Measurements from ENCODE around the gene MKRN2OS.

Gene MKRN2OS, protein sequence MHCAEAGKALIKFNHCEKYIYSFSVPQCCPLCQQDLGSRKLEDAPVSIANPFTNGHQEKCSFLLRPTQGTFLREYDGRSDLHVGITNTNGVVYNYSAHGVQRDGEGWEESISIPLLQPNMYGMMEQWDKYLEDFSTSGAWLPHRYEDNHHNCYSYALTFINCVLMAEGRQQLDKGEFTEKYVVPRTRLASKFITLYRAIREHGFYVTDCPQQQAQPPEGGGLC

DNA sequence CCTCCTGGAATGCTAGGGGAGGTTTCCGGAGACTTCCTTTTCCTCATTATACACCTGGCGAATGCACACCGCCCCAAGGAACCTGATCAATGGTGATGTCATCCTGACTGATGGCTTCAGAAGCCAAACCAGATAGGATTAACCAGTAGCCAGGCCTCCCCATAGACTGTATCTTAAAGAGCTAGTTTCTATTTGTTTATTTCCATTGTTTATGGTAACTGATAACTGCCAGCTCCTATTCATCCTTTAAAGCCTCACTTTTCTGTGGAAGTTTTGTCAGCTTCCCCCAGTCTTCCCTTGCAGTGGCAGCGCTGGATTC lies at the start of gene MKRN2OS:
Gene MKRN2OS, minus strand, starts transcription at position 27 of the 319 bp plus-strand sequence. CDS start 35 bp downstream, outside the sequence.
- ATAC-seq = no peak
- no peak for DNase-seq

DNA sequence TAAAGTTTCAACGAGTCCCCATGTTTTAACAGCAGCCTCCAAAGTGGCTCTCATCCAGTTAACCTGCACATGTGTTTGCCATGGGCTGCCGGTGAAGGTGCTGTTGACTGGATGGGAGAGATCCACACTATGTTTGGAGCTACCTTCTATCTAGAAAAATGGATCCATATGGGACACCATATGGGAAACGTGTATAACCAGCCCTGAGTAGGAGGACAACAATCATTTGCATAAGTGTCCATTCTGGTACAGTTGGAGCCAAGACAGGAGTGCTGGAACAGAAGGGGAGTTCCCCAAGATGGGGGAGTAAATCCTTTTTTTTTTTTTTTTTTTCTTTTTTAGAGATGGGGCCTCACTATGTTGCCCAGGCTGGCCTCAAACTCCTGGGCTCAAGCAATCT lies 48.2 kb upstream of the MKRN2OS start:
- no peak for ATAC-seq
- DNase-seq = no peak

DNA sequence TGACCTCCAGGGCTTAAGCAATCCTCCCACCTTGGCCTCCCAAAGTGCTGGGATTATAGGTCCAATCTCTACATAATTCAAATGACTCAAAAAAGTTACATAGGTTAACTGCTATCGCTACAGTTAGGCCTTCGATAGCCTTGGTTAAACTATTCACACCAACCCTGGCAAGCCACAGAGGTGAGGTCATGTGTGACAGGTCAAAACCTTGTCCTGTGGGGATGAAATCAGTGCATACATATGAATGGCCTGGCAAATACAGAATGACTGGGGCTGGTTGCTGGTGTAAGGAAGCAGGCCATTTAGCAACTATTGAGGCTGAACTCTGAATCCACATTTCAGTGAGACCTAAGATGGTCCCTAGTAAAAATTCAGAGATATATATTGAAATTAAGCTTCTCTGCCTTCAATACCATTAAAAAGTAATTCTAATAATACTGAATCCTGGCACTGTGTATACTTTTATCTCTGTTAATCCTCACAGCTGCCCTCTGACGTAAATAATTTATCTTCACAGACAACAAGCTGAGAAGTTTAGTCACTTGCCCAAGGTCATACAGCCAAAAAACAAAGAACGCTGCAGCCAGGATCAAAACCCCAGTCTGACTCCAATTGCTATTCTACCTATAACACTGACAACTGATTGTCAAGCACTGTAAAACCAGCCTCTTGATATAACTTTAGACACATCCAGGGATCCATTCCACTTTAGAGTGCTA lies 46.9 kb upstream of the MKRN2OS start:
- ATAC-seq (no peak), DNase-seq (no peak)

DNA sequence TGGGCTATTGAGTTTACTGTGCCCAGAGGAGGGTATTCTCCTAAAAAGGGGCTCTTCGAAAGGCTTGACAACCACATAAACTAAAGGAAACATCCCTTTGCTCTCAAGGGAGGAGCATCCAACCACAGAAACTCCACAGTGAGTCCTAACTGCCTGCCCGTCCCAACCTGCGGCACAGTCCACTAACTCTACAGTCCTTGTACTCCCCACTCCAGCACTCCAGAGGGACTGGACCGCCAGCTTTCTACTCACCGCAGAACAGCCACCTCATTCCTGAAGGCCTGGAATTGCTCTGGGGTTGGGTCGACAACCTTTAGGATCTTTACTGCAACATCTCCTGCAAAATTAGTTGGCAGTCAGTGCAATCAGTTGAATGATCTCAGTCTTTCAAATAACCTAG lies 46.2 kb upstream of the MKRN2OS start:
- DNase-seq = no peak
- no peak for ATAC-seq

DNA sequence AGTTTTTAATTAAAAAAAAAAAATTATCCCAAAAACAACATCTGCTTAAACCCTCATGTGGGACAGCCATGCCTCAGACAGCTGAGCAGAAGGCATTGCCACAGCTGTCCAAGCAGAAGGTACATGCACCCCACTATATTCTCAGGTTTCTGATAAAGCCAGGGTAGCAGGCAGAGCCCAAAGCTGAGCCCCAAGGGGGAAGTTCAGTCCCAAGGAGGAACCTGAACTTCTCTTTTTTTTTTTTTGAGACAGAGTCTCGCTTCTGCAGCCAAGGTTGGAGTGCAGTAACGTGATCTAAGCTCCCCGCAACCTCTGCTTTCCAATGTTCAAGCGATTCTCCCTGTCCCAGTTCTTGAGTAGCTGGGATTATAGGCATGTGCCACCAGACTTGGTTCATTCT lies 44.8 kb upstream of the MKRN2OS start:
- DNase-seq (no peak), ATAC-seq (no peak)

DNA sequence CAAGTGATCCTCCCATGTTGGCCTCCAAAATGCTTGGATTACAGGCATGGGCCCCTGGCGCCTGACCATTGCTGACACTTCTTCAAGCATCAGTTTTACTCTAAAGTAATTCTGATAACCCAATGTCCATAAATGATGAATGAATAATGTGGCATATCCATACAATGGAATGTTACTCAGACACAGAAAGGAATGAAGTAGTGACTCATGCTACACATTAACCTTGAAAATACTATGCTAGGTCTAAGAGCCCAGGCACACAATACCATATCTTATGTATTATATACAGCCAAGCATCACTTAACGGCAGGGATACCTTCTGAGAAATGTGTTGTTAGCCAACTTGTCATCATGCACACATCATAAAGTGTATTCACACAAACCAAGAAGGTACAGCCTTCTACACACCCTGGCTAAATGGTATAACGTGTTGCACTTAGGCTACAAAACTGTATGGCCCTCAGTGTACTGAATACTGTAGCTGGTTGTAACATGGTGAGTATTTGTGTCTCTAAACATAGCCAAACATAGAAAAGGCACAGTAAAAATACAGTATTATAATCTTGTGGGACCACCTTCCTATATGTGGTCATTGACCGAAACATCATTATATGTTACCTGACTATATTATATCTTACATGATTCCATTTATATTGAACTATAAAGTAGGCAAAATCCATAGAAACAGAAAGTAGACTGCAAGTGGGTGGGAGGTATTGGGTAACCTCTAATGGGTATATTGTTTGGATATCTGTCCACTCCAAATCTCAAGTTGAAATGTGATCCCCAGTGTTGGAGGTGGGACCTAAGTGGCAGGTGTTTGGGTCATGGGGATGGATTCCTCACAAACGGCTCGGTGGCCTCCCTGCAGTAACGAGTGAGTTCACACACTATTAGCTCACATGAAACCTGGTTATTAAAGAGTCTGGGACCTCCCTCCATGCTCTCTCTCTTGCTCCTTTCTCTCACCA lies 43.0 kb upstream of the MKRN2OS start:
- DNase-seq (no peak), ATAC-seq (no peak)

DNA sequence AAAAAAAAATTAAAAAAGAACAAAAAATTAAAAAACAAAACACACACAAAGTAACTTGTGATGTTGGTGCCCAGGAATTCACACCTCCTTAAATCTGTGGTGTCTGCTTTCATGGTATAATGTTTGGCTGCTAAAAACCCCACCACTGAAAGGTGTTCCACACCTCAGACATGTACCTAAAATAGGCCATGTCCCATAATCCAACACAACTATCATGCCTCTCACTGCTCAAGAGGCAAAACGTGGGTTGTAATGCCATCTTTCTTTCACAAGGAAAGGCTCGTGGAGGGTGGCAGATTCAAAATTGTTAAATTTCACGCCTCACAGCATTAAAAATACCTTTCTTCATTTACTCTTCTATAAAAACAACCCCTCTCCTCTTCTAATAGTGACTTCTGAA lies 41.1 kb upstream of the MKRN2OS start:
- ATAC-seq (no peak), DNase-seq (no peak)

DNA sequence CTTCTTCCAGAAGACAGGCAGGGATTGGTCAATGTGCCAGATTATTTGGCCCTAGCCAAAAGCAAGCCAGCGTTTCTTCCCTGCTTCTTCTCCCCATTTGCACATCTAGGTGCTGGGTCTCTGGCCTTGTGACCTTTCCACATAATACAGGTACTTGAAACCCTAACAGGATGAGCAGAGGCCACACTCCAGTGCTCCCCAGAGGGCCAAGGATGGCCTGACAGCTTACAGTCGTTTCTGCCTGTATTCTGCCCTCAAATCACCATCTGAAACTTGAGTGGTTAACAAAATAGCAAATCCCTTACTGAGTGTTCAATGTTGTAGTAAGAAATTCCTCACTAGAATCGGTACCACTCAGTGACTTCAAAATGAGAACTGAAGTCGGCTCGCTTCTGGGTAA lies 40.7 kb upstream of the MKRN2OS start:
- ATAC-seq (peak; percentile 10), DNase-seq (no peak)

DNA sequence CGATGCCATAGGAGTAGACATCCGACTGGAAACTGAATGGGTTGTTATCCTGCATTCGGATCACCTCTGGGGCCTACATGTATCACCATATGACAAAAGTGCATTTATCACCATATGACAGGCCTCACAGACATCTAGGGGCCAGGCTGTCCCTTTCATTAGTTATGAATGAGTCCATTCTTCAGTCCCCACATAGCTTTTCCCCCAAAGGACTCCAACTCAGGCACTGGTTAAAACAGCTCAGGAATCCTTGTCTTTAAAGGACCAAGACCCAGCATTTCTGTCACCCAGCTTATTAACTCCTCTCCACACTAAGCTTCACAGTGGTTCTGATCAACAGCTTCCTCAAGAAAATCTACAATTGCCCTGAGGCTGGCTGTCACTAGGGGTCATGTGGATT lies 39.9 kb upstream of the MKRN2OS start:
- ATAC-seq = no peak

DNA sequence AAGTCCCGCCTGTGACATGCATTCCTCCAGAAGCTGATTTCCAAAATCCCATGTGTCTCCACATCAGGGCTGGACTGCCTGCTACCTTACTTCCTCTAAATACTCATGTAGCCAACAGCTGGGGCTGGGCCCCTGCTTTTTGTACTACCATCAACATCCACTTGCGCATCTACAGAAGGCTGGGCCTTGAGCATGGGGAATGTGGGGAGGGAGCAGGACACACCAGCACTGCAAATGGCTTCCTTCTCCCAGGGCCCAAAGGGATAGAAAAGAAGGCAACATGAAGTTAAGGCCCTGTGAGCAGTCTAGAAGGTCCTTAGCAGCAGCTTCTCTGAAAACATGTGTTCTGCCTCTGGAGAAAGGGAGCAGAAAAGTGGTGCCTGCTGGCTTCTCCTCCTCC lies 38.8 kb upstream of the MKRN2OS start:
- DNase-seq (no peak), ATAC-seq (no peak)

More for the DNA sequence above, 39.9 kb upstream of the MKRN2OS start:
- DNase-seq = no peak

DNA sequence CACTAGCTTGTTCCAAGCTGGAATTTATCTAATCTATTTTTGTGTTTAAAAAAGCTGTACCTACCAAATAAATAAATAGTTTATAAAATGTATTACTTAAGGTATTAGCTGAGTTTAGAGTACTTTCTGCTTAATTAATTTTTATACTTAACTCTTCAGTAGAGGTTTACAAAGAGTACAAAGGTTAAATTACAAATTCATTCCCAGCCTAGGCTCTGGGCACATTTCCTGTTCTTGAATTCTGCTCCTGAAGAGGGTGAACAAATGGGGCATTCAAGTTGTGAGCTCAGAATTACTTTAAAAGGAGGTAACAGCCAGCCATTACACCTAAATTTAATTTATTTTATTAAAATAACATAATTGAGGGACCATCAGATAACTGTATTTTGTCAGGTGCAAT lies 38.0 kb upstream of the MKRN2OS start:
- no peak for DNase-seq
- no peak for ATAC-seq

DNA sequence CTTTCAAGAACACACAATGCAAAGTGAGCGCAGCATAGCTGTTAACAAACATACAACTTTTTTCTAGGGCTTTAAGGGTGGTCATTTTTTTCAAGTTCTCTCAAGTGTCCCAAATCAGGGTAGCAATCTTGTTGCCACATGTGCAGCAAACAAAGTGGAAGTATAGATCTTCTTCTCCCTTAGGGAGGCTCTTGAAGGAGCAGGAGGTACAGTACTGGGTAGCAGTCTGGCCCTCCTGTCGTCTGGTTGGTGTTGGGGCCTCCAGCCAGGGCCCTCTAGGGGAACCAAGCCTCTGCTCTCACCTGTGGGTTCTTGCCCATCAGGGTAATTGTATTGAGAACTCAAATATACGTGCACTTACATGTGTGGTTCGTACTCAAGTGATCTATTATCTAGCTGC lies 37.4 kb upstream of the MKRN2OS start:
- DNase-seq (no peak), ATAC-seq (no peak)

DNA sequence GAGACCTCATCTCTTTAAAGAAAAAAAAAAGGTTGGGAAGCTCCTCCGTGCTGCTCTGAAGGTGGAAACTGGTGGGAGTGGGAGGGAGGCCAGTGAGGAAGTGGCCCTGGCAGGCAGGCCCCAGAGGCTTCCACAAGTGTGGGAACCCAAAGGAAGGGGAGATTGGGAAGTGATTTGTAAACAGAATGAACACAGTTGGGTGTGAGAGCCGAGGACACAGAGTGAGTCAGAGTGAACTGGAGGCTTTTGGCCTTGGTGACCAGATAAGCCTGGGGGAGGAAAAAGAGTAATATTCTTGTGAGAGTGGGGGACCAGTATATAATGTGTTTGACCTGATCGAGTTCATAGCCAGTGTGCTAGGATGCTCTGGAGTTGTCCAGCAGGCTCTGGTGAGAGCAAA lies 34.6 kb upstream of the MKRN2OS start:
- ATAC-seq = no peak
- no peak for DNase-seq

DNA sequence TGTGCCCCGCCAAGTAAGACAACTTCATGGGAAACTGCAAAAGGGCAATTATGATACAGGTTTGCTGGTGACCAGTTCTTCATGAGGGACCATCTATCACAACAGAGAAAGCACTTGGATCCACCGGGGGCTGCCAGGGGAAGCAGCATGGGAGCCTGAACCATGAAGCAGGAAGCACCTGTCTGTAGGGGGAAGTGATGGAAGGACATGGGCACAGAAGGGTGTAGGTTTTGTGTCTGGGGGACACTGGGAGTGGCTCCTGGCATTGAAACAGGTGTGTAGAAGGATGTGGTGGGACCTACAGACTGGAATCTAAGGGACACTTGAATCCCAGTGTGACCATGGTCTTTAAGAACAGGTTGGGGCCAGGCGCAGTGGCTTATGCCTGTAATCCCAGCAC lies 34.2 kb upstream of the MKRN2OS start:
- DNase-seq = no peak

DNA sequence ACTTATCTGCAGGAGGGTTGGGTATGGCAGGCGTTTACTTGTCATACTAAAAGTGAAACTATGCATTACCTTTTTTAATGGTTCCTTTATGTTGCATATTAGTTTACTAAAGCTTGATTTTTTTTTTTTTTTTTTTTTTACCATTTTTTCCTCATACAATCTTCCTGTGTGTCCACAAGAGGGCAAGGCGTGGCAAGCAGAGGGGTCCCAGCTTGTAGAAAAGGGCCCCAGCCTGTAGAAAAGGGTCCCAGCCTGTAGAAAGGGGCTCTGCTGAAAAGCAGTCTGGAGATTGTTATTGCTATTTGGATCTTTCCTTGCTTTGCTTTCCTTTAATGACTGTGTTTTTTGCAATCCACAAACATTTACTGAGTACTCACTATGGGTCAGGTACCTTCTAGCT lies 33.4 kb upstream of the MKRN2OS start:
- ATAC-seq = no peak
- DNase-seq = no peak

More for the DNA sequence above, 34.2 kb upstream of the MKRN2OS start:
- no peak for ATAC-seq

DNA sequence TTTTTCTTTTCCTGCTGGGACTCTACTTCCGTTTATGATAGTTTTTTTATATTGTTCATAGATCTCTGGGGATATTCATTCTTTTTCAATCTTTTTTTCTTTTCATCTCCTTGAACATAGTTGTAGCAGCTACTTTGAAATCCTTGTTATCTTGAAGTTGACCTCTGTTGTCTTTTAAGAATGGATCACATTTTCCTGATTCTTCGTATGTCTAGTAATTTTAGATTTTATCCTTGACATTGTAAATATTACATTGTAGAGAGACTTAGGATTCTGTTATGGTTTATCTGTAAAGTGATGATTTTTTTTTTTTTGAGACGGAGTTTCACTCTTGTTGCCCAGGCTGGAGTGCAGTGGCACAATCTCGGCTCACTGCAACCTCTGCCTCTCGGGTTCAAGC lies 32.1 kb upstream of the MKRN2OS start:
- DNase-seq = no peak
- no peak for ATAC-seq

DNA sequence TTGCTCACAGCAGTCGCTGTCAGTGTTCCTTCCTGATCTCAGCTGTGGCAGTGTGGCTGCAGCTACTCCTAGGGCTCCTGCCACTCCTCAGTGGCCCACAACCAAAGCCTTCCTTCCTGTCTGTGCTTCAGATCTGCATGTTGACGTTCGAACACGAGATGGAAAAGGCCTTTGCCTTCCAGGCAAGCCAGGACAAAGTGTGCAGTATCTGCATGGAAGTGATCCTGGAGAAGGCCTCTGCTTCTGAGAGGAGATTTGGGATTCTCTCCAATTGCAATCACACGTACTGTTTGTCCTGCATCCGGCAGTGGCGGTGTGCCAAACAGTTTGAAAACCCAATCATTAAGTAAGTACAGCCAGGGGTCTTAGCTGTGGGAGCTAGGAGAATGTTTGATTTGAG lies 29.4 kb upstream of the MKRN2OS start:
- DNase-seq = no peak
- ATAC-seq = no peak

DNA sequence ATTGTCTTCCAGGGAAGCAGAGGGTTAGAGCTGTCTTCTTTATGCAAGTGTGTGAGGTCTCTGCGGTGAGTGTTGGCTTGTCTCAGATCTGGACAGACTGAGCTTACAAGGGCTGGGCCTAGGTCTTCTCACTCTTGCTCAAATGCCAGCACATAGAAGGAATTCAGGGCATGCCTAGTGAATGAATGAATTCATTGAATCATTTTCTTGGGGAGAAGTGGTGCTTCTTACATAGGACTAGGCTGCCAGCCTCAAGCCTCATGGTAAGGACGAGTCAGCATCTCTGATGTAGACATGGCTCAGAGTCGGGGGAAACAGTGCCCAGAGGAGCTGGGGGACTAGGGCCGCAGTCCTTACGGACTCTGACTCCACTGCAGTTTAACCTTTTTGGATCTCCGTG lies 28.8 kb upstream of the MKRN2OS start:
- no peak for DNase-seq
- no peak for ATAC-seq

DNA sequence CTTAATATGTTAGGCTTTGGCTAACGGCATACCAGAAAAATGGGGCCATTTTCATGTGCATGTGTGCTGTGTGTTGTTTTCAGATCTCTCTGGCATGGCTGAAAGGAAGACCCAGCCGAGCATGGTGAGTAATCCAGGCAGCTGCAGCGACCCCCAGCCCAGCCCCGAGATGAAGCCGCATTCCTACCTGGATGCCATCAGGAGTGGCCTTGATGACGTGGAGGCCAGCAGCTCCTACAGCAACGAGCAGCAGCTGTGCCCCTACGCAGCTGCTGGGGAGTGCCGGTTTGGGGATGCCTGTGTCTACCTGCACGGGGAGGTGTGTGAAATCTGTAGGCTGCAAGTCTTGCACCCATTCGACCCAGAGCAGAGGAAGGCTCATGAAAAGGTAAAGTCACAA lies 26.7 kb upstream of the MKRN2OS start:
- no peak for ATAC-seq
- DNase-seq = no peak

DNA sequence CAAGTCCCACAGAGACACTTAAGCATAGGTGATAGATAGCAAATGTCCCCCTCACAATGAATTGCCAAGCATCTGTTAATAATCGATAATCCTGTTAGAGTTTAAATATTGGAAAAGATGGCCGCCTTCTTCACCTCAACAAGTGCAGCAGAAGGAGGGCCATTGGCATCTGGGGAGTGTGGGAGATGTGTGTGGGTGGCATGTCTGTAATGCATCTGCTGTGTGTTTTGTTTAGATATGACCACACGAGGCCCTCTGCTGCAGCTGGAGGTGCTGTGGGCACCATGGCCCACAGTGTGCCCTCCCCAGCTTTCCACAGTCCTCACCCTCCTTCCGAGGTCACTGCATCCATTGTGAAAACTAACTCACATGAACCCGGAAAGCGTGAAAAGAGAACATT lies 24.5 kb upstream of the MKRN2OS start:
- DNase-seq (no peak), ATAC-seq (no peak)

DNA sequence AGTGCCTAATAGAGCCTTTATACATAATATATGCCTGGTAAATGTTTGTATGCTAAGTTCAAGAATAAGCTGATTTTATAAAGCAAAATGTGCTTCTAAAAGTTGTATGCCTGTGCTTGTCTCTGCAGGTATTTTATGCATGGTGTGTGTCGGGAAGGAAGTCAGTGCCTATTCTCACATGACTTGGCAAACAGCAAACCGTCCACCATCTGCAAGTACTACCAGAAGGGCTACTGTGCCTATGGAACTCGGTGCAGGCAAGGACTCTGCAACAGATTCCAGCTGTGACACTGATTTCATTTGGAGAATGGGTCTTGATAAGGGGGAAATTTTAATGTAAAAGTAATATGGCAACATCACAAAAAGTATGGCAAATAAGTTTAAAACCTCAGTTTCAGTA lies 23.4 kb upstream of the MKRN2OS start:
- no peak for DNase-seq

DNA sequence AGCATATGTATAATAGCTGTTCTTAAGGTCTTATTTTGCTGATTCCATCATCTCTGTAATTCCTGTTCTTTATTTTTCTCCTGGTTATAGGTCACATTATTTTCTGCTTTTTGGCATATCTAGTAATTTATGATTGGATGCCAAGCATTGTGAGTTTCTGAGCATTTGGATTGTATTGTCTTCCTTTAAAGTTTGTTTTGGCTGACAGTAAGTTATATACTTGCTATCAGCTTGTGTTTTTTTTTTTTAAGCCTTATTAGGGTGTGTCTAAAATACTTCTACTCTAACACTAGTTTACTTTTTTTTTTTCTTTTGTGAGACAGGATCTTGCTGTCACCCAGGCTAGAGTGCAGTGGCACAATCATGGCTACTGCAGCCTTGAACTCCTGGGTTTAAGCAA lies 21.7 kb upstream of the MKRN2OS start:
- DNase-seq = no peak
- no peak for ATAC-seq

More for the DNA sequence above, 23.4 kb upstream of the MKRN2OS start:
- no peak for ATAC-seq

DNA sequence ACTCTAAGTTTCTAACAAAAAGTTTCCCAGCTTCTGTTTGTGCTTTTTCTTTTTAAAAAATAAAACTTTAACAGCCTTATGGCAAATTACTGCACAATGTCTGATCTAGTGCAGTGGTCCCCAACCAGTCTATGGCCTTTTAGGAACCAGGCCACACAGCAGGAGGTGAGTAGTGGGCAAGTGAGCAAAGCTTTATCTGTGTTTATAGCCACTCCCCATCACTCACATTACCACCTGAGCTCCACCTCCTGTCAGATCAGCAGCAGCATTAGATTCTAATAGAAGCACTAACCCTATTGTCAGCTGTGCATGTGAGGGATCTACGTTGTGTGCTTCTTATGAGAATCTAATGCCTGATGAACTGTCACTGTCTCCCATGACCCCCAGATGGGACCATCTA lies 17.2 kb upstream of the MKRN2OS start:
- ATAC-seq = no peak
- DNase-seq = no peak
